C4-2B (cell line): ENCODE data around the gene PELO.

ENCODE experiments used
- ZFX ChIP-seq: fragments of 450-650 bp; IDR thresholded peaks from 2 replicates; pipeline ENCODE4 v1.6.1; 2017
- TF ChIP-seq, protein P1 (sequence below): fragments of 450-650 bp; conservative IDR thresholded peaks from 2 replicates; pipeline ENCODE4 v1.5.1; 2017; ENCODE audit warnings: mild to moderate bottlenecking

DNA sequence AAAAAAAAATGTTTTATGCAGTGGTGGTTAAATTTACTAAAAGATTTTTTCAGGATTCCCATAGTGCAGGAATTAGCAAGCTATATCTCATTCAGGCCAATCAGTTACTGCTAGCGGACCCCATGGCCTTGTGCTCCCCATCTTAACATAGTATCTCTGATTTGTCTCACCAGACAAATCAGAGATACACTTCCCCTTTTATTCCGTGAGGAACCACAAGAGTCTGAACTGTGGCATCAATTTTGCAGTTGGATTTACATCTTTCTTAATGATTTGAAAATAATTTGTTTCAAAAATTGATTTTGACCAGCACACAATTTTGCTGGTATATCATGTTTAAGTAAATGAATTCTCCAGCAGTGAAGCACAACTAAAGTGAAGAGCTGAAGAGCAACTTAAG lies 17.9 kb downstream of the PELO start:
- TF ChIP-seq, protein P1, sequence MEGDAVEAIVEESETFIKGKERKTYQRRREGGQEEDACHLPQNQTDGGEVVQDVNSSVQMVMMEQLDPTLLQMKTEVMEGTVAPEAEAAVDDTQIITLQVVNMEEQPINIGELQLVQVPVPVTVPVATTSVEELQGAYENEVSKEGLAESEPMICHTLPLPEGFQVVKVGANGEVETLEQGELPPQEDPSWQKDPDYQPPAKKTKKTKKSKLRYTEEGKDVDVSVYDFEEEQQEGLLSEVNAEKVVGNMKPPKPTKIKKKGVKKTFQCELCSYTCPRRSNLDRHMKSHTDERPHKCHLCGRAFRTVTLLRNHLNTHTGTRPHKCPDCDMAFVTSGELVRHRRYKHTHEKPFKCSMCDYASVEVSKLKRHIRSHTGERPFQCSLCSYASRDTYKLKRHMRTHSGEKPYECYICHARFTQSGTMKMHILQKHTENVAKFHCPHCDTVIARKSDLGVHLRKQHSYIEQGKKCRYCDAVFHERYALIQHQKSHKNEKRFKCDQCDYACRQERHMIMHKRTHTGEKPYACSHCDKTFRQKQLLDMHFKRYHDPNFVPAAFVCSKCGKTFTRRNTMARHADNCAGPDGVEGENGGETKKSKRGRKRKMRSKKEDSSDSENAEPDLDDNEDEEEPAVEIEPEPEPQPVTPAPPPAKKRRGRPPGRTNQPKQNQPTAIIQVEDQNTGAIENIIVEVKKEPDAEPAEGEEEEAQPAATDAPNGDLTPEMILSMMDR, result no peak
- TF ChIP-seq ZFX, result no peak
